ENCODE measurements around the gene USP10. TPM values are rescaled to one million over a fixed set of nuclear protein-coding genes. Genes with fewer than 3 reads are reported as not detected.

USP10 gene
- total RNA-seq, 2 experiments from 2014 or later: 90.9 to 117 TPM

DNA sequence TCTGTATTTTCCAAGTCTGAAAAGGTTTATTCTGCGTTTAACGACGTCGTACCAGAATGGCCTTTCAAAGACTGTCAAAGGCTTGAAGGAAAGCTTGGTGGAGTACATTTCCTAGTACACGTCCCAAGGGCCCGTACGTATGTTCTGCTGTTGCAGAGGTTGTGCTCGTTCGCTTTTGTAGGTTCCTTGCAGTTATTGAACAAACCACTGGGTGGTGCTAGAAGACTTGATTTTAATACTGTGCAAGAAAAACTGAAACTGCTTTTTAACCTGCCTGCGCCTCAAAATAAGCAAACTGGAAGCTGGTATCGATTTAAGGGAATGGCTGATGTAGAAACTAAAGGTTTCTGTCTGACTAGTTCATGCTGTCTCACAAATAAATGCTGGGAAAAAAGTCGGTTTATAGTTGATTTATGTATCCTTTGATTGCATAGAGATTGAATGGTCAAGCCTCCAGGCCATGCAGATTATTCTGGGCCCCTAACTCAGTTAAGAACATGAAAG is 54.6 kb downstream of the USP10 start:
- CTCF ChIA-PET: interaction anchor here (0.7 to 10.7 kb wide), 28 partner anchors 8 to 477 kb away, joined by 3 to 294 read pairs (median 6); no protein-coding TSS in a partner anchor
- ATAC-seq (peak; percentile 77), DNase-seq (peak; percentile 85)
- Mint-ChIP-seq H3K36me3 (peaks cover 14% of the 10 kb centered on the region), H3K4me1 (peaks cover 71% of the 10 kb centered on the region), H3K9me3 (ENCODE audit: low read depth) (no peaks in the 10 kb centered on the region), H3K27me3 (no peaks in the 10 kb centered on the region), H3K4me3 (peak overlapping the region; percentile 62), H3K27ac (peak overlapping the region; percentile 83)

DNA sequence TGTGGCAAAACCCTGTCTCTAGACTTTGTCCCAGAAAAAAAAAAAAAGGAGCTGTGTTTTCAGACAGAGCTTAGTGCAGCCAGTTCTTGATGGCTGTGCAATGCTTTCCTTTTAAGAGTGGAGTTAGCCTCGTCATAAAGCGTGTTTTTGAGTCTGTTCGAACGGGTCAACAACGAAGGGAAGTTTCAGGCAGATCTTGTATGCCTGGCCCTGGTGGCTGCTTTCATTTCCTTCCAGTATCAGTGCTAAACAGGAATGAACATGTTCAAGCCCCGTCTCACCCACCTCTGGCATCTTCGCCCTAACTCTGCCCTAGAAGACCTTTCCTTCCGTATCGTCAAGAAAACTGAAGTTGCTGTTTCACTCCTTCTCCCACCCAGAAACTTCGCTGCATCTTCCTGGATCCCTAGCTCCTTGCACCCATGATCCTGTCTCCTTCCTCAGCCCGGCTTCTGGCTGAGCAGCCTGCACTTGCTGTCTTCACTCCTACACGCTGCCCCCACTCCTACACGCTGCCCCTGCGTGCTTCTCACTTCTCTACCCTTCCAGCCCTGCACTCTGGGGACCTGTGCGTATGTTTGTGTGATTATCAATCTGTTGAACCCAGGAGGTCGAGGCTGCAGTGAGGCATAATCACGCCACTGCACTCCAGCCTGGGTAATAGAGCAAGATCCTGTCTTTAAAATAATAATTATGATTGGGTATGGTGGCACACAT is 55.3 kb downstream of the USP10 start:
- DNase-seq: peak; percentile 31
- peaks cover 66% of the 10 kb centered on the region for H3K4me1 Mint-ChIP-seq
- CTCF ChIA-PET: interaction anchor here (0.6 to 10.7 kb wide), 30 partner anchors 7 to 478 kb away, joined by 3 to 294 read pairs (median 6); no protein-coding TSS in a partner anchor
- peaks cover 17% of the 10 kb centered on the region for H3K36me3 Mint-ChIP-seq
- H3K9me3 Mint-ChIP-seq (ENCODE audit: low read depth): no peaks in the 10 kb centered on the region
- no peaks in the 10 kb centered on the region for H3K27me3 Mint-ChIP-seq
- H3K4me3 Mint-ChIP-seq: peak overlapping the region; percentile 62
- ATAC-seq: no peak
- H3K27ac Mint-ChIP-seq: peak overlapping the region; percentile 83

DNA sequence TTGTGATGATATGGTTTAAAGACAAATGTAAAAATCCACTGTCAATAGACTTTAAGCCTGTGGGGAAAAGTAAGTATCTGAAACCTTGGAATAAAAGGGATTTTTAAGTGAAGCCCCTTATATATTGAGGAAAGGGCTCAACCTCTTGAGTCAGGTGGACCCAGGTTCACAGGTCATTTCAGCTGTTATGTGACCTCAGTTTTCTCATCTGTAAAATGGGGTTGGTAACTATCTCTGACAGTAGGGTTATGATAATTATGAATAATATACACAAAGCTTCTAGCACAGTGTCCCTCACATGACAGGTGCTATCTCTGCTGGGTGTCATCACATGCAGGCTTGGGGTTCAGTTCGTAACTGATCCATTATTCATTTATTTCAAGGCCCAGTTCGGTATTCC is 57.0 kb downstream of the USP10 start:
- ATAC-seq (no peak), DNase-seq (no peak)
- CTCF ChIA-PET: interaction anchor here (1.2 to 8.2 kb wide), 4 partner anchors 14 to 213 kb away, joined by 3 to 111 read pairs (median 6); no protein-coding TSS in a partner anchor
- Mint-ChIP-seq H3K27me3 (no peaks in the 10 kb centered on the region), H3K27ac (no peak overlapping the region), H3K9me3 (ENCODE audit: low read depth) (no peaks in the 10 kb centered on the region), H3K4me3 (no peak overlapping the region), H3K36me3 (peaks cover 24% of the 10 kb centered on the region), H3K4me1 (peaks cover 49% of the 10 kb centered on the region)

DNA sequence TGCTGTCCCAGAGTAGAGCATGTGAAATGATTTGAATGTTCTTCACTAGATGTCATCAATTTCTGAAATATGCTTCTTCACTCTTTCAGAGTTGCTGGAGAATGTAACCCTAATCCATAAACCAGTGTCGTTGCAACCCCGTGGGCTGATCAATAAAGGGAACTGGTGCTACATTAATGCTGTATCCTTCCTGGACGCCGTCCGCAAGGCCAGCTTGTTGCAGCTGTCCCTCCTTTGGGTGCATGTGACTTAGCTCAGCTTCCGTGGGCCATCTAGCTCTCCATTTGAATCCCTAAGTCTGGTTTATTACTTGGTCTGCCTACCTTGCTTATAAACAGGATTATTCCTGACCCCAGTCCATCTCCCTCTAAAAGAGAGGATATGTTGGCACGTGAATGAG is 58.8 kb downstream of the USP10 start:
- Mint-ChIP-seq H3K4me3 (no peak overlapping the region), H3K27me3 (no peaks in the 10 kb centered on the region), H3K4me1 (peaks cover 35% of the 10 kb centered on the region), H3K36me3 (peaks cover 29% of the 10 kb centered on the region), H3K27ac (peak overlapping the region; percentile 13), H3K9me3 (ENCODE audit: low read depth) (no peaks in the 10 kb centered on the region)
- ATAC-seq (no peak), DNase-seq (no peak)
- CTCF ChIA-PET: interaction anchor here (1.2 kb wide), 1 partner anchor 20 kb away, joined by 8 read pairs; no protein-coding TSS in a partner anchor

DNA sequence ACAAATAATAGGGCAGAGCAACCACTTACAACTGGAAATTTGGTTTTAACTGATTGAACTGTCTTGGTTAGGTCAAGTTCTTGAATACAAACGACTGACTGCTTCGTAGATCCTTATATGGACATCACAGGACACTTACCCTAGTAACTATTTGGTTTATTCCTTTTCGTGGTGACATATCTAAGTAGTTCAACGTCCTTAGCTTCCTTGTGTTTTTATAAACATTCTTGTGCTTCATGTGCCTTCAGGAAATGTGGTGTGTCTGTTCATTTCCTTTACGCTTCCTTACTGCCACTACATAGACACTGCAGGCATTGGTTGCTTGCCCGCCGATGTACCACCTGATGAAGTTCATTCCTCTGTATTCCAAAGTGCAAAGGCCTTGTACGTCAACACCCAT is 59.3 kb downstream of the USP10 start:
- ATAC-seq (no peak), DNase-seq (no peak)
- Mint-ChIP-seq H3K9me3 (ENCODE audit: low read depth) (no peaks in the 10 kb centered on the region), H3K27ac (peak overlapping the region; percentile 12), H3K4me1 (peaks cover 31% of the 10 kb centered on the region), H3K36me3 (peaks cover 33% of the 10 kb centered on the region), H3K27me3 (no peaks in the 10 kb centered on the region), H3K4me3 (no peak overlapping the region)
- CTCF ChIA-PET: interaction anchor here (1.2 to 2.0 kb wide), 3 partner anchors 9 to 194 kb away, joined by 7 to 8 read pairs (median 8); no protein-coding TSS in a partner anchor

DNA sequence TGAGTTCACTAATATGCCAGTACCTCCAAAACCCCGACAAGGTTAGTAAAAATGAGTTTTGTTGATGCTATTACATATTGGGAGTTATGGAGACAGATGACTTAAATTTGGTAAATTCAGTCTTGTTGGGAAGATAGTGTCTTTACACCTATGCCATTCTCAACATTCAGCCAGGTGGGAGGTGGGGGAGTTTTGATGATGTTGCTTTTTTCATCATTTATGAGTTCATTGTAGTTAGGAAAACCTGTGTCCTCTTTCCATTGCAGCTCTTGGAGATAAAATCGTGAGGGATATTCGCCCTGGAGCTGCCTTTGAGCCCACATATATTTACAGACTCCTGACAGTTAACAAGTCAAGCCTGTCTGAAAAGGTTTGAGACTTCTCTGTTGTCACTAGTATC is 60.1 kb downstream of the USP10 start:
- DNase-seq (no peak), ATAC-seq (no peak)
- Mint-ChIP-seq H3K27me3 (no peaks in the 10 kb centered on the region), H3K4me1 (peaks cover 23% of the 10 kb centered on the region), H3K9me3 (ENCODE audit: low read depth) (no peaks in the 10 kb centered on the region), H3K27ac (no peak overlapping the region), H3K4me3 (no peak overlapping the region), H3K36me3 (peaks cover 38% of the 10 kb centered on the region)
- CTCF ChIA-PET: interaction anchor here (1.2 to 2.0 kb wide), 5 partner anchors 9 to 211 kb away, joined by 4 to 8 read pairs (median 7); no protein-coding TSS in a partner anchor

DNA sequence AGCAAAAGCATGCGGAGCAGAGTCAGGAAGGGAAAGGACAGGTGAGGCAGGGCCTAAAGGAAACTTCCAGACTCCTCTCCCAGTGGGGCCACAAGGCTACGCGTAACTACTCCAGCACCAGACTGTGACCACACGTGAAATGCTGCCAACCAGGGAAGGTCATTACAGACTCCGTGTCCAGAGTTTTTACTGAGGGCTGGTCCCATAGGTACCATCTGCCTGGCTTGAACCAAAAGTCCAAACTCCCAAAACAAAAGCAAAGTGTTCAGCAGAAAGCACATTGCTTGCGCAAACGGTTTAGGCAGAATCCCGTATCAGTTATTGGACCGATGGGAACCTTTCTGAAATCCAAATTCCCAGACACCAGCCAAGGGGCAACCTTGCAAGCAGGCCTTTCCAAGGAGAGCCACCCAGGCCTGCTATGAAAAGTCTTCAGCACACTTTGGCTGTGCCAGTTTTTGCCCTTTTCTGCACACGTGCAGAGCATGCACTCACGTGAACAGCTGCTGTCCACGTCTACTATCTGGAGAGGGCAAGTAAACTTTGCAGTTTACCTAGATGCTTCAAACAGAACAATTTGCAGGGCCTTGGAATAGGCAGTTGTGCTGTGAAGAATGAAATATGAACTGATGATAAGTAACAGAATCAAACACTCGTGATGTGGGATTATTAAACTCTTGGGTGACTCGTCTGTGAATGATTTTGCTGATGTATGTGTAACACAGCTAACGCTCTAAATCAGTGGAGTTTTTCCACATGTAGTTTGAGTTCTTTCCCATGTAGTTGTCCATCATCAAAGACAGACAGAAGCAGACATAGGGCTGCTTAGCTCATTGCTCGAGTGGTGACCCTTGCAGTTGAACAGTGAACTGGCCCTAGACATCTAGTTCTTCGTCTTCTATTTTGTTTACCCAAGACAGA is 61.9 kb downstream of the USP10 start:
- Mint-ChIP-seq H3K27me3 (no peaks in the 10 kb centered on the region), H3K27ac (no peak overlapping the region), H3K4me1 (peaks cover 24% of the 10 kb centered on the region), H3K9me3 (ENCODE audit: low read depth) (no peaks in the 10 kb centered on the region), H3K4me3 (no peak overlapping the region), H3K36me3 (peaks cover 45% of the 10 kb centered on the region)
- DNase-seq: no peak
- no peak for ATAC-seq
- CTCF ChIA-PET: interaction anchor here (0.8 to 1.5 kb wide), 5 partner anchors 8 to 209 kb away, joined by 3 to 7 read pairs (median 4); no protein-coding TSS in a partner anchor

DNA sequence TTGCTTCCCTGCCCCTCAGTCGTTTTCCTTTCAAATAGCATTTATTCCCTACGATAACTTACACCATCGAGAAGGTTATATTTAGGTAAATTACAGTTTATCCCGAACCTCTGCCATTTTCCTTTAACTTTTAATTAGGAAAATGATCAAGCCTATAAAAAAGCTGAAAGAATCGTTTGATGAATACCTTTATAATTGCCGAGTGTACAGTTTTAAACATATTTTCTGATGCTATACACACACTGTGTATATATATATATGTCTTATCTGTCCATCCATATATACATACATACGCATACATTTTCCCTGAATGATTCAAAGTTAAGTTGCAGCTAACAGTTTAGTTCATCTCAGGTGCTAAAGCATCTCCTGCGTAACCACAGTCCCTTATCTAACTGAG is 63.4 kb downstream of the USP10 start:
- H3K27me3 Mint-ChIP-seq: no peaks in the 10 kb centered on the region
- CTCF ChIA-PET: interaction anchor here (1.5 kb wide), 1 partner anchor 189 kb away, joined by 3 read pairs; no protein-coding TSS in a partner anchor
- H3K4me3 Mint-ChIP-seq: no peak overlapping the region
- ATAC-seq: no peak
- H3K4me1 Mint-ChIP-seq: peaks cover 30% of the 10 kb centered on the region
- H3K36me3 Mint-ChIP-seq: peaks cover 54% of the 10 kb centered on the region
- no peak overlapping the region for H3K27ac Mint-ChIP-seq
- DNase-seq: no peak
- no peaks in the 10 kb centered on the region for H3K9me3 Mint-ChIP-seq (ENCODE audit: low read depth)

DNA sequence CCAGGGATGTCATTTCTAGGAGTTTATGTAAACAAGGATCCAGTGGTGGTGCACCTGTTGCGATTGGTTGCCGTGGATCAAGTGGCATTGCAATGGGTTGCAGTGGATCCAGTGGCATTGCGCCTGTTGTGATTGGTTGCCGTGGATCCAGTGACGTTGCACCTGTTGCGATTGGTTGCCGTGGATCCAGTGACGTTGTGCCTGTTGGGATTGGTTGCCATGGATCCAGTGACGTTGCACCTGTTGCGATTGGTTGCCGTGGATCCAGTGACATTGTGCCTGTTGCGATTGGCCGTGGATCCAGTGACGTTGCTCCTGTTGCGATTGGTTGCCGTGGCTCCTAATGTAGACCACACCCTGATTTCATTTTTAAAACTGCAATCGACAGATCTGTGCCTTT is 63.8 kb downstream of the USP10 start:
- Mint-ChIP-seq H3K9me3 (ENCODE audit: low read depth) (no peaks in the 10 kb centered on the region), H3K27ac (no peak overlapping the region), H3K27me3 (no peaks in the 10 kb centered on the region), H3K4me3 (no peak overlapping the region), H3K4me1 (peaks cover 29% of the 10 kb centered on the region), H3K36me3 (peaks cover 57% of the 10 kb centered on the region)
- DNase-seq (no peak), ATAC-seq (no peak)
- CTCF ChIA-PET: interaction anchor here (1.5 kb wide), 1 partner anchor 189 kb away, joined by 3 read pairs; no protein-coding TSS in a partner anchor

DNA sequence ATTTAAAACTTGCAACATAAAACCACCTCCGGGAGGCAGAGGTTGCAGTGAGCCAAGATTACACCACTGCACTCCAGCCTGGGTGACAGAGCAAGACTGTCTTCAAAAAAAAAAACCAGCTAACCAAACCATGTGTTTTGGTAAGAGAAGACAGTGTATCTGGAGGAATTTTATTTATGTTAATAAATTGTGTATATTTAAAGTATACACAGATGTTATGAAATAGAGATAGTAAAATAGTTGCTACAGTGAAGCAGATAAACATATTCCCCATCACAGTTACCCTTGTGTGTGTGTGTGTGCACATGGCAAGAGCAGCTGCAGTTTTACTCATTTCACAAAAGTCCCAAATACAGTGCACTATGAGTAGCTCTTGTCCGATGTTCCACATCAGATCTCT is 65.2 kb downstream of the USP10 start:
- Mint-ChIP-seq H3K27me3 (no peaks in the 10 kb centered on the region), H3K4me3 (no peak overlapping the region), H3K9me3 (ENCODE audit: low read depth) (no peaks in the 10 kb centered on the region), H3K27ac (no peak overlapping the region), H3K4me1 (peaks cover 23% of the 10 kb centered on the region), H3K36me3 (peaks cover 63% of the 10 kb centered on the region)
- ATAC-seq: no peak
- DNase-seq: no peak
- CTCF ChIA-PET: interaction anchor here (0.7 to 2.5 kb wide), 5 partner anchors 11 to 96 kb away, joined by 3 to 10 read pairs (median 3); no protein-coding TSS in a partner anchor

DNA sequence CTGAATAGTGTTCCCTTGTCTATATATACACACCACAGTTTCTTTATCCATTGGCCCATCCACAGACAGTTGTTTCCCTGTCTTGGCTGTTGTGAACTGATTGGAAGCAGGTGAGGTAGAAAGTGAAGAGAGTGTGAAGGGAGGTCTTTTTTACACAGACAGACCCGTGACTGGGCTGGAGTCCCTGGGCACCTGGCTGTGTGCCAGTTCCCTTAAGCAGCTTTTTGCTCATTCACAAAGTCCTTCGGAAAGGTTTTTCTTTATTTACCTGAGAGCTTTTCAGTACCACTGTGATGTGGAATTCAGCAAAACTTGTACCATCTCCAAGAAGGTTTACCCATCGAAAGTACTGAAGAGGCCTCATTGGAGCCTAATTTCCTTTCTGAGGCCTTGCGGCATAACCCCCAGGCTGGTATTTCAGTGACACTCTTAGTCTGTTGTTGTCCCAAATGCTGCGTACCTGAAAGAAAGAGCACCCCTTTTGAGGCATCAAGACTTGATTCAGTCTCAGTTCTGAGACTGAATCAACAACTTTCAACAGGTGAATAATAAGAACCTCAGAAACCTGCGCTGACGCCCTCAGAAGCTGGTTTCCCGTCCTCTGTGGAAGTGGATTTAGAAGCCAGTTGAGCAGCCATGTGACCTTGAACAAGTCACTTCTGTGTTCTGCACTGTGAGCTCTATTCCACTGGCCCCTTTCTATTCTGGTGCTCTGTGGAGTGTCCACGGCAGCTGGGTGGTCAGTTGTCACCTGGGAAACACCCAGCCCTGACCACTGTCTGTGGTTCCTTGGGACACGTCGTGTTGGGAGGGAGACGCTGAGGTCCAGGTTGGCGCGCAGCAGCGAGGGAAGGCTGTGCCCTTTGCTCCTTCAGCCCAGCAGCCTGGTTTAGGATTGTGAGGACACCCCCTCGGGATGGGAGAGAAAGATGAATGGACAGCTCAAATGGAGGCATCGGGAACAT is 66.1 kb downstream of the USP10 start:
- ATAC-seq: no peak
- Mint-ChIP-seq H3K4me3 (no peak overlapping the region), H3K9me3 (ENCODE audit: low read depth) (no peaks in the 10 kb centered on the region), H3K4me1 (peaks cover 23% of the 10 kb centered on the region), H3K27me3 (no peaks in the 10 kb centered on the region), H3K36me3 (peaks cover 58% of the 10 kb centered on the region), H3K27ac (no peak overlapping the region)
- no peak for DNase-seq
- CTCF ChIA-PET: interaction anchor here (0.8 to 2.5 kb wide), 4 partner anchors 12 to 54 kb away, joined by 3 to 10 read pairs (median 6); no protein-coding TSS in a partner anchor
